Adrenal gland (tissue), 5 donors: ENCODE measurements around the gene DNAH8.

Experiments
- CTCF ChIP-seq, 6 experiments: fragments of 450-650 bp in 4 of 6; fragments of 200-600 bp in 2 of 6; sonication (generic) in 1 of 6; IDR thresholded peaks; 1 replicate in 5 of 6; 2 replicates in 1 of 6; pipeline versions ENCODE4 v1.5.1 to v1.8.0; 2016 to 2021; ENCODE audit warnings: antibody characterized with exemption in 6 of 6, mild to moderate bottlenecking in 2 of 6, moderate library complexity in 1 of 6
- POLR2A ChIP-seq, 2 donors: fragments of 450-650 bp; IDR thresholded peaks; one replicate each; pipeline ENCODE4 v1.6.1; 2017; ENCODE audit warnings: antibody characterized with exemption in 2 of 2, mild to moderate bottlenecking in 2 of 2, moderate library complexity in 1 of 2
- donor health status: DM: no; HTN: no; CAD: no.

- no peak for TF ChIP-seq POLR2A (IDR thresholded peaks at IDR 0.05)
- no peak for TF ChIP-seq CTCF (IDR thresholded peaks at IDR 0.05)
Observed at GRCh38 chr6:38827024-38827423, 111.9 kb downstream of the DNAH8 start.
